ENCODE results near the gene TTC34. TPM values are rescaled to one million over a fixed set of nuclear protein-coding genes. Genes with fewer than 3 reads are reported as not detected.

The TTC34 gene
- total RNA-seq, 1 donor, result 0.36 TPM

DNA sequence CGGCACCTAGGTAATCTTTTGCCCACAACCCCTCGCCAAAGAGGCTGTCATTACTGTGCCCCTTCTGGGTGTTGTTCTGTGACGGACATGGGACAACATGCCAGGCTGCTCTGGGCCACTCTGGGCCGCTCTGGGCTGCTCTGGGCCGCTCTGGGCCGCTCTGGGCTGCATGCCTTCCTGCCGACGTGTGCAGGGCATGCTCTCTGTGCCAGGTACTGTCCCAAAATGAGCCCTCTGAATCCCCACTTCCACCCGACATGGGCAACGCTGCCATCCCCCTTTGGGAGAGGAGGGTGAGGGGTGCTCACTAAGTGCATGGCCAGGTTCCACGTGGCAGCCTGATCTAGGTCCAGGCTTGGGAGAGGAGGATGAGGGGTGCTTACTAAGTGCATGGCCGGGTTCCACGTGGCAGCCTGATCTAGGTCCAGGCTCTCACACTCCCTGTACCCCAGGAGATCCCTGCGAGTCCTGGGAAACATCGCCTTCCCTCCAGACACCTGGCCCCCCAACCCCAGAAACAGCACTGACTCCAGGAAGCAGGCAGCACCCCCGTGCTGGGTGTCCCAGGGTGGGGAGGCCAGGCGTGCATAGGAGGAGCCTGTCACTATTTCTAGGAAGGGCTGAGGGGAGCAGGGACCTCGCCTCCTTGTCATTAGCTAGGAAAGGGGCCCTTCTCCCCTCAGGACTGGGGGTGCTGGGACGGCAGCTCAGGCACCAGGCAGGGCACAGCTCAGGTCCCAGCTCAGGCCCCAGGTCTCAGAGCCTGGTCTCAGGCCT lies 16.5 kb downstream of the TTC34 start:
- no peaks in the 10 kb centered on the region for H3K36me3 ChIP-seq (ENCODE audit: insufficient read depth, low read length)
- no peak overlapping the region for H3K4me3 ChIP-seq (ENCODE audit: insufficient read depth, low read length)
- H3K27ac ChIP-seq (ENCODE audit: low read depth, low read length), result no peak overlapping the region
- no peaks in the 10 kb centered on the region for H3K4me1 ChIP-seq (ENCODE audit: insufficient read depth, low read length)
- no peak overlapping the region for H2AFZ ChIP-seq (ENCODE audit: low read length)
- no peaks in the 10 kb centered on the region for H3K79me2 ChIP-seq (ENCODE audit: insufficient read depth, low read length)
- H4K20me1 ChIP-seq (ENCODE audit: insufficient read depth, low read length), result no peaks in the 10 kb centered on the region
- H3K9me3 ChIP-seq (ENCODE audit: low read depth, low read length), result peaks cover 3% of the 10 kb centered on the region
- TF ChIP-seq CTCF (IDR thresholded peaks at IDR 0.05; ENCODE audit: extremely low read depth, low read depth, low read length), result no peak
- H3K4me2 ChIP-seq (ENCODE audit: insufficient read depth, low read length), result no peak overlapping the region
- H3K27me3 ChIP-seq (ENCODE audit: insufficient read depth, low read length), result no peaks in the 10 kb centered on the region
- DNase-seq (ENCODE audit: insufficient read length, low spot score, missing footprints), result peak; percentile 65

DNA sequence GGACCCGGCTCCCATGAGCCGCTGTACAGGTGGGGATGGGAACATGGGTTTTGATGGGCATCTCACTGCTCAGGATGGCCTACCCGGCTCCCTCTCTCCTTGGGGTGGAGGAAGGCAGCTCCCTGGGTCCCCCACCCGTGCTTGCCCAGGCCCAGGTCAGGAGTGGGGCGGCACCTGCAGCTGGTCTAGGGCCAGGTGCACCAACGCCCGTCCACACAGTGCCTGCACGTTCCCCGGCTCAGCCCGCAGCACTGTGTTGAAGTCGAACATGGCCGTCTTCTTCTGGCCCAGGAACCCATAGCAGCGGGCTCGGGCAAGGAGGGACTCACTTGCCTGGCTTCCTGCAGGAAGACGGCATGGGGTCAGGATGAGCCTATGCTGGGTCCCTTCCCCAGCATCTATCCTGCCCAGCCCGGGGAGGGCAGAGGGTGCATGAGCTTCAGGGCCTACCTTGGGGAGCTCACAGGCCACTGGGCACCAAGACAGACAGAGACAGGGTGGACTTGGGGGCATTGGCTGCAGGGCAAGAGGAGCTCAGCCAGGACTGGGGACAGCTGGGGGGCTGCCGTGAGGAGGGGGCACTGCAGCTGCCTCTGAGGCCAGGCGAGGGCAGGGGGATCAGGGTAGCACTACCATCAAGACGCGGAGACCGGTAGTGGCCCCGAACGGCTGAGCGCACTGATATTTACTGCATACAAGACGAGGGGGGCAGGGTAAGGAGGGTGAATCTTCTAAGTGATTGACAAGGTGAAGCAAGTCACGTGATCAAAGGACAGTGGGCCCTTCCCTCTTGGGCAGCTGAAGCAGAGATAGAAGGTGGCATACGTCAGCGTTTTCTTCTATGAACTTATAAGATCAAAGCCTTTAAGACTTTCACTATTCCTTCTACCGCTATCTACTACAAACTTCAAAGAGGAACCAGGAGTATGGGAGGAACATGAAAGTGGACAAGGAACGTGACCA lies 17.8 kb downstream of the TTC34 start:
- Histone ChIP-seq H2AFZ (ENCODE audit: low read length) (no peak overlapping the region), H3K9me3 (ENCODE audit: low read depth, low read length) (peaks cover 3% of the 10 kb centered on the region), H3K27me3 (ENCODE audit: insufficient read depth, low read length) (no peaks in the 10 kb centered on the region), H3K4me3 (ENCODE audit: insufficient read depth, low read length) (no peak overlapping the region), H3K4me1 (ENCODE audit: insufficient read depth, low read length) (no peaks in the 10 kb centered on the region), H3K36me3 (ENCODE audit: insufficient read depth, low read length) (no peaks in the 10 kb centered on the region), H3K4me2 (ENCODE audit: insufficient read depth, low read length) (no peak overlapping the region), H4K20me1 (ENCODE audit: insufficient read depth, low read length) (no peaks in the 10 kb centered on the region), H3K79me2 (ENCODE audit: insufficient read depth, low read length) (no peaks in the 10 kb centered on the region), H3K27ac (ENCODE audit: low read depth, low read length) (no peak overlapping the region)
- no peak for TF ChIP-seq CTCF (IDR thresholded peaks at IDR 0.05; ENCODE audit: extremely low read depth, low read depth, low read length)
- DNase-seq (ENCODE audit: insufficient read length, low spot score, missing footprints), result peak; percentile 68

- Histone ChIP-seq H4K20me1 (ENCODE audit: insufficient read depth, low read length) (no peaks in the 10 kb centered on the region), H3K27ac (ENCODE audit: low read depth, low read length) (no peak overlapping the region), H3K36me3 (ENCODE audit: insufficient read depth, low read length) (no peaks in the 10 kb centered on the region), H3K4me3 (ENCODE audit: insufficient read depth, low read length) (no peak overlapping the region), H3K4me2 (ENCODE audit: insufficient read depth, low read length) (no peak overlapping the region), H2AFZ (ENCODE audit: low read length) (no peak overlapping the region), H3K9me3 (ENCODE audit: low read depth, low read length) (peaks cover 3% of the 10 kb centered on the region), H3K79me2 (ENCODE audit: insufficient read depth, low read length) (no peaks in the 10 kb centered on the region), H3K27me3 (ENCODE audit: insufficient read depth, low read length) (no peaks in the 10 kb centered on the region), H3K4me1 (ENCODE audit: insufficient read depth, low read length) (no peaks in the 10 kb centered on the region)
- peak; percentile 8 for DNase-seq (ENCODE audit: insufficient read length, low spot score, missing footprints)
- TF ChIP-seq CTCF (IDR thresholded peaks at IDR 0.05; ENCODE audit: extremely low read depth, low read depth, low read length), result no peak
These were observed 18.4 kb downstream of the TTC34 start for GRCh38 chr1:2783069-2783434.

DNA sequence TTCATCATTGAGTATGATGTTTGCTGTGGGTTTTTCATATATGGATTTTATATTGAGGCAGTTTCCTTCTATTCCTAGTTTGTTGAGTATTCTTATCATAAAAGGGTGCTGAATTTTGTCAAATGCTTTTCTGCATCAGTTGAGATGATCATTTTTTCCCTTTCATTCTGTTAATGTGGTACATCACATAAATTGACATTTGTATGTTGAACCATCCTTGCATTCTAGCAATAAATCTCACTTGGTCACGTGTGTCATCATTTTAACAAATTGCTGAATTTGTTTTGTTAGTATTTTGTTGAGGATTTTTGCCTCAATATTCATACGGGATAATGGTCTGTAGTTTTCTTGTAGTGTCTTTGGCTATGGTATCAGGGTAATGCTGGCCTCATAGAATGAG lies 19.9 kb downstream of the TTC34 start:
- Histone ChIP-seq H4K20me1 (ENCODE audit: insufficient read depth, low read length) (no peaks in the 10 kb centered on the region), H3K36me3 (ENCODE audit: insufficient read depth, low read length) (no peaks in the 10 kb centered on the region), H3K9me3 (ENCODE audit: low read depth, low read length) (peaks cover 3% of the 10 kb centered on the region), H3K4me2 (ENCODE audit: insufficient read depth, low read length) (no peak overlapping the region), H3K4me1 (ENCODE audit: insufficient read depth, low read length) (no peaks in the 10 kb centered on the region), H3K4me3 (ENCODE audit: insufficient read depth, low read length) (no peak overlapping the region), H2AFZ (ENCODE audit: low read length) (no peak overlapping the region), H3K27me3 (ENCODE audit: insufficient read depth, low read length) (no peaks in the 10 kb centered on the region), H3K79me2 (ENCODE audit: insufficient read depth, low read length) (no peaks in the 10 kb centered on the region), H3K27ac (ENCODE audit: low read depth, low read length) (no peak overlapping the region)
- no peak for DNase-seq (ENCODE audit: insufficient read length, low spot score, missing footprints)
- TF ChIP-seq CTCF (IDR thresholded peaks at IDR 0.05; ENCODE audit: extremely low read depth, low read depth, low read length), result no peak

Data from osteoblast (primary cell).